HepG2 (cell line): ENCODE results near the gene U2AF2. TPM values are rescaled to one million over a fixed set of nuclear protein-coding genes. Genes with fewer than 3 reads are reported as not detected.

Experiments
- ATAC-seq: fragments of 200-7000 bp; cut with Tn5 transposase; 3 replicates; pipeline ENCODE4 v1.9.1; 2020; ENCODE audit warnings: mild to moderate bottlenecking, moderate library complexity
- BruUV-seq: library from RNA; stranded (reverse); fragments of 400-500 nt; replicated peaks from 2 replicates; lab custom pipeline; 2021; lab: Mats Ljungman, UMichigan
- CTCF ChIA-PET: fragments of 300-600 bp; formaldehyde crosslinking; extraction: SDS; loops from one replicate; lab custom pipeline; 2021; ENCODE audit warnings: low total read pairs, inconsistent platforms, low intra/inter-chr PET ratio; lab: Yijun Ruan, JAX
- POLR2A ChIA-PET: fragments of 350-600 bp; sonication (Branson Sonifier 250); formaldehyde crosslinking; loops from one replicate; lab custom pipeline; 2020; ENCODE audit warnings: antibody characterized with exemption, inconsistent platforms; lab: Yijun Ruan, JAX
- DNase-seq: peaks from one replicate; pipeline ENCODE4 v3.0.0-alpha.2; 2015; ENCODE audit warnings: low spot score
- FAIRE-seq: peaks from 3 replicates; lab custom pipeline; 2011; peaks lifted over from hg19 to GRCh38; lab: Jason Lieb, UNC
- H2AFZ ChIP-seq: one replicate; pipeline ENCODE4 v1.6.1; 2011; ENCODE audit warnings: low read length, inconsistent platforms
- H3K27ac ChIP-seq: fragments of 300-600 bp; 3 replicates; pipeline ENCODE4 v1.8.0; 2011; ENCODE audit warnings: mixed run types, mild to moderate bottlenecking, mixed read lengths, low read length, inconsistent platforms; ENCODE audit not compliant: insufficient read depth; ENCODE audit errors: extremely low read length
- H3K27me3 ChIP-seq, 2 experiments: fragments of 200-600 bp in 1 of 2; 2 replicates in 1 of 2; 3 replicates in 1 of 2; pipeline versions ENCODE4 v1.6.0 to v1.8.0; 2011; ENCODE audit warnings: low read length in 2 of 2, mild to moderate bottlenecking in 2 of 2, moderate library complexity in 2 of 2, inconsistent platforms in 1 of 2; ENCODE audit not compliant: insufficient read depth in 2 of 2, control insufficient read depth in 1 of 2
- H3K36me3 ChIP-seq, 2 experiments: fragments of 200-600 bp in 1 of 2; replicated peaks in 1 of 2; 2 replicates in 1 of 2; 3 replicates in 1 of 2; pipeline versions ENCODE4 v1.5.1 to v1.8.0; 2011; ENCODE audit warnings: low read length in 2 of 2, inconsistent platforms in 1 of 2; ENCODE audit not compliant: insufficient read depth in 2 of 2, control insufficient read depth in 1 of 2
- H3K4me1 ChIP-seq: 2 replicates; pipeline ENCODE4 v1.5.1; 2012; ENCODE audit warnings: low read length, inconsistent platforms; ENCODE audit not compliant: insufficient read depth
- H3K4me2 ChIP-seq: 2 replicates; pipeline ENCODE4 v1.6.0; 2011; ENCODE audit warnings: low read depth, low read length, inconsistent platforms
- H3K4me3 ChIP-seq, 3 experiments: fragments of 200-600 bp in 1 of 3; sonication (generic), shearing (Covaris generic) in 1 of 3; replicated peaks in 1 of 3; 2 replicates each; pipeline ENCODE4 v1.5.1; 2011 to 2016; ENCODE audit warnings: low read length in 3 of 3, inconsistent platforms in 2 of 3, low read depth in 2 of 3, mild to moderate bottlenecking in 2 of 3, control low read depth in 1 of 3, mixed read lengths in 1 of 3; ENCODE audit not compliant: insufficient read depth in 1 of 3
- H3K79me2 ChIP-seq: one replicate; pipeline ENCODE4 v1.6.1; 2011; ENCODE audit warnings: low read length, inconsistent platforms; ENCODE audit not compliant: insufficient read depth
- H3K9ac ChIP-seq: 2 replicates; pipeline ENCODE4 v1.6.0; 2011; ENCODE audit warnings: mild to moderate bottlenecking, low read depth, low read length, inconsistent platforms; ENCODE audit not compliant: insufficient read depth
- H3K9me3 ChIP-seq: 2 replicates; pipeline ENCODE4 v1.5.1; 2012; ENCODE audit warnings: mild to moderate bottlenecking, low read length
- H4K20me1 ChIP-seq: 2 replicates; pipeline ENCODE4 v1.6.0; 2011; ENCODE audit warnings: inconsistent platforms, mild to moderate bottlenecking, low read length, moderate library complexity; ENCODE audit not compliant: insufficient read depth
- ATM ChIP-seq: fragments of 450-650 bp; IDR thresholded peaks from 2 replicates; pipeline ENCODE4 v1.7.1; 2017; ENCODE audit warnings: mild to moderate bottlenecking, borderline replicate concordance
- CBX2 ChIP-seq, 2 experiments: fragments of 200-600 bp in 1 of 2; sonication (generic); formaldehyde crosslinking in 1 of 2; IDR thresholded peaks; 2 replicates each; pipeline versions ENCODE4 v1.7.0 to v1.8.1; 2018 to 2022; ENCODE audit warnings: low read depth in 2 of 2, low read length in 1 of 2, mild to moderate bottlenecking in 1 of 2, missing genetic modification reagents in 1 of 2
- LRRFIP1 ChIP-seq: sonication (generic); formaldehyde crosslinking; conservative IDR thresholded peaks from 2 replicates; pipeline ENCODE4 v1.4.0; 2020; ENCODE audit warnings: missing genetic modification reagents
- MED8 ChIP-seq: sonication (generic); formaldehyde crosslinking; IDR thresholded peaks from 2 replicates; pipeline ENCODE4 v1.8.1; 2023; ENCODE audit warnings: mild to moderate bottlenecking, missing genetic modification reagents; ENCODE audit not compliant: insufficient replicate concordance
- PRDM10 ChIP-seq: sonication (generic); formaldehyde crosslinking; IDR thresholded peaks from 2 replicates; pipeline ENCODE4 v1.4.0; 2020; ENCODE audit warnings: low read depth, missing genetic modification reagents
- WGBS: methylation state at CpG from one replicate; pipeline ENCODE4 v1.1.6; 2017; ENCODE audit warnings: low lambda C conversion rate; 5-methylcytosine and 5-hydroxymethylcytosine counted together
- in situ Hi-C: cut with HindIII; loops from 2 replicates; pipeline ENCODE4 v1.10.0; 2017; ENCODE audit warnings: low pct_unique_long_range_greater_than_20kb; ENCODE audit not compliant: extremely low pct_ligation_motif_present
- intact Hi-C: fragments of 100-400 bp; cut with micrococcal nuclease; formaldehyde crosslinking; loops from one replicate; pipeline ENCODE4 v1.10.0; 2022; ENCODE audit not compliant: unreplicated experiment
- polyA plus RNA-seq, 8 experiments: library from polyadenylated mRNA; depleted of rRNA in 3 of 8; stranded (reverse) in 7 of 8; unstranded in 1 of 8; fragments of >200 nt; fragmentation: Illumina TruSeq in 4 of 8; extraction: Trizol in 4 of 8; gene quantifications; 2 replicates each; pipeline versions ENCODE4 v1.2.1 to v1.2.3, GENCODE V29; 2011 to 2016; ENCODE audit warnings: low read depth in 4 of 8, missing spikeins in 1 of 8, mixed read lengths in 1 of 8; ENCODE audit not compliant: insufficient read depth in 1 of 8
- total RNA-seq, 5 experiments: library from RNA; depleted of rRNA; stranded (reverse); fragments of >200 nt; fragmentation: Illumina TruSeq; extraction: Trizol; gene quantifications; 2 replicates each; pipeline ENCODE4 v1.2.3, GENCODE V29; 2016; ENCODE audit warnings: low read depth in 1 of 5

Gene U2AF2
- total and polyA plus RNA-seq, 2 of the 13 experiments (the other 11 are each of a cell fraction or from before 2014, with no cell fraction given): 84.3 to 124 TPM

- in situ Hi-C loops: no loop called here
- no peak overlapping the region for H3K4me3 ChIP-seq
- no peak overlapping the region for H3K27ac ChIP-seq
- peaks cover 2 to 13% of the 10 kb centered on the region in 2 experiments; a peak in 3 of 5 replicates for H3K27me3 ChIP-seq
- no peak for ATAC-seq
- FAIRE-seq: no peak
- H3K9ac ChIP-seq: no peak overlapping the region
- BruUV-seq: no TSS peak
- CTCF ChIA-PET: no interaction called here
- H3K36me3 ChIP-seq: no peaks in the 10 kb centered on the region
- DNase-seq: no peak
- H3K79me2 ChIP-seq: no peaks in the 10 kb centered on the region
- no peaks in the 10 kb centered on the region for H4K20me1 ChIP-seq
- POLR2A ChIA-PET: no interaction called here
- TF ChIP-seq LRRFIP1 (no peak), ATM (no peak), MED8 (CRISPR knock-in tag) (no peak), PRDM10 (CRISPR knock-in tag) (no peak), CBX2 (IDR thresholded peaks at IDR 0.05; ENCODE audit: low read depth, low read length) (no peak), CBX2 (CRISPR knock-in tag; IDR thresholded peaks at IDR 0.05; ENCODE audit: low read depth) (no peak)
- no peak overlapping the region for H3K4me2 ChIP-seq
- 58% methylated on average over 13 of the region's 15 CpGs for WGBS
- peaks cover 4% of the 10 kb centered on the region; the same call in 1 of the 2 replicates for H3K9me3 ChIP-seq
- intact Hi-C loops: no loop called here
- H3K4me1 ChIP-seq: peaks cover 7% of the 10 kb centered on the region; the same call in 1 of the 2 replicates
- no peak overlapping the region for H2AFZ ChIP-seq
Observed at GRCh38 chr19:55716531-55716930, 61.7 kb downstream of the U2AF2 start.
